ENCODE data around the gene DIAPH2. TPM values are rescaled to one million over a fixed set of nuclear protein-coding genes. Genes with fewer than 3 reads are reported as not detected.

Gene DIAPH2
- total RNA-seq, 1 donor from 2014 or later: 20.5 TPM

- ATAC-seq (ENCODE audit: low read depth): no peak
- intact Hi-C loops (cut with micrococcal nuclease): no loop called here
- no peak for DNase-seq
- no peak for TF ChIP-seq CTCF (IDR thresholded peaks at IDR 0.05)
- Mint-ChIP-seq H3K4me1 (no peaks in the 10 kb centered on the region), H3K9me3 (no peaks in the 10 kb centered on the region), H3K27ac (no peak overlapping the region), H3K36me3 (ENCODE audit: low read depth) (no peaks in the 10 kb centered on the region), H3K4me3 (no peak overlapping the region), H3K27me3 (no peaks in the 10 kb centered on the region)
- ChIA-PET POLR2A (interaction anchor here (0.6 kb wide), 1 partner anchor 692 kb away, joined by 3 read pairs; no protein-coding TSS in a partner anchor), CTCF (no interaction called here)
These were observed 855.4 kb downstream of the DIAPH2 start for GRCh38 chrX:97539970-97540519.

DNA sequence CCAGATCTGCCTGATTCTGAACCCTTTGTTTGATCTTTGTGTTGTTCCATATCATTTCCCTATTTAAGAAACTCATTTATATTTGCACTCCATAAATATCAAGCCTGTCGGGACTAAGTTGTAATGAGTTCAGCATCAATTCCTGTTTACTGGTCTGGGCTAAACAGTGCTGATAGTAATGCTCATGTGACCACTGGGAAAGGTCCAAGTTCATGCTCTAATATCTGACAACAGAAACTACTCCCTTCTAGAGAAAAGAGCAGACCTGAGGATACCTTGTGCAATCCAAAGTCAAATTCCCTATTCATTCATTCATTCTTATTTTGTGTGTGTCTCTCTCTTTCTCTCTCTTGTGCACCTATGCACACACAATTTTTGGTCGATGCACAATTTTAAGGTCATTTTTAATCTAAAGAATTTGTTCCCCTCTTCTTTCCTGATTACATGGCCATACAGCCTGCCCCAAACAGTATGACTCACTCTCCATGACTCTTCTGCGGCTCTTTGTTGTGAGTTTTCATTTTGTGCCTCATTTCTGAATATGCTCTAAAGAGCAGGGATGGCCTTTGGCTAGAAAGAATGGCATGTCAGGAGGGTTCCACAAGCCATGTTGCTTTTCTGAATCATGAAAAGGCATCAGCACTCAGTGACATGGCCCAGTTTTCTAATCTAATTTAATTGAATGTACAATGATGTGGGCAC is 863.4 kb downstream of the DIAPH2 start:
- ATAC-seq (ENCODE audit: low read depth): no peak
- intact Hi-C loops (cut with micrococcal nuclease): no loop called here
- no peaks in the 10 kb centered on the region for H3K9me3 Mint-ChIP-seq
- no peak for TF ChIP-seq CTCF (IDR thresholded peaks at IDR 0.05)
- H3K27ac Mint-ChIP-seq: no peak overlapping the region
- POLR2A ChIA-PET: no interaction called here
- CTCF ChIA-PET: no interaction called here
- DNase-seq: no peak
- H3K4me3 Mint-ChIP-seq: no peak overlapping the region
- H3K4me1 Mint-ChIP-seq: no peaks in the 10 kb centered on the region
- no peaks in the 10 kb centered on the region for H3K36me3 Mint-ChIP-seq (ENCODE audit: low read depth)
- H3K27me3 Mint-ChIP-seq: no peaks in the 10 kb centered on the region

DNA sequence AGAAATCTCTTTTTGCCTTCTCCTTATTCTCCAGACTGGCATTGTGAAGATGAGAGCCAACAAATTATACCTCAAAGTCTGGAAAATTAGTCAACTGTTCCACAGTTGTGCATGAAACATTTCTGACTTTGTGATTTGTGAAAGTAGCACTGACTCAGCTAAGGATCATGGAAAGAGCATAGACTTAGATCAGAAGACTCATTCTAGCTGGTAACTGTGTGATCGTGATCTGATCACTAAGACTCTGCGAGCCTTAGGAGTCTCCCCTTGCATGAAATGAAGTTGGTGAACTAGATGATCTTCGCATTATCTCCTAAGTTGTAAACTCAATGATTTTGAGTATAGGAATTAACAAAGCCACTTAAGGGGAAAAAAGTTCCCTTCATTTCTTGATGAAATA is 867.2 kb downstream of the DIAPH2 start:
- POLR2A ChIA-PET: no interaction called here
- ATAC-seq (ENCODE audit: low read depth) (no peak), DNase-seq (no peak)
- intact Hi-C loops (cut with micrococcal nuclease): no loop called here
- no peak for TF ChIP-seq CTCF (IDR thresholded peaks at IDR 0.05)
- Mint-ChIP-seq H3K27me3 (no peaks in the 10 kb centered on the region), H3K4me3 (no peak overlapping the region), H3K9me3 (no peaks in the 10 kb centered on the region), H3K36me3 (ENCODE audit: low read depth) (no peaks in the 10 kb centered on the region), H3K27ac (no peak overlapping the region), H3K4me1 (no peaks in the 10 kb centered on the region)
- CTCF ChIA-PET: no interaction called here

- intact Hi-C loops (cut with micrococcal nuclease): no loop called here
- ATAC-seq (ENCODE audit: low read depth): no peak
These were observed 869.2 kb downstream of the DIAPH2 start for GRCh38 chrX:97553833-97554232.

GRCh38 chrX:97556359-97556758 is 871.7 kb downstream of the DIAPH2 start:
- intact Hi-C loops (cut with micrococcal nuclease): no loop called here

More at GRCh38 chrX:97553833-97554232, 869.2 kb downstream of the DIAPH2 start:
- DNase-seq: no peak
- POLR2A ChIA-PET: no interaction called here
- no peak overlapping the region for H3K4me3 Mint-ChIP-seq
- H3K27ac Mint-ChIP-seq: no peak overlapping the region
- H3K27me3 Mint-ChIP-seq: no peaks in the 10 kb centered on the region
- H3K9me3 Mint-ChIP-seq: no peaks in the 10 kb centered on the region
- no peaks in the 10 kb centered on the region for H3K36me3 Mint-ChIP-seq (ENCODE audit: low read depth)
- no peak for TF ChIP-seq CTCF (IDR thresholded peaks at IDR 0.05)
- no peaks in the 10 kb centered on the region for H3K4me1 Mint-ChIP-seq
- CTCF ChIA-PET: no interaction called here

More at GRCh38 chrX:97556359-97556758, 871.7 kb downstream of the DIAPH2 start:
- TF ChIP-seq CTCF (IDR thresholded peaks at IDR 0.05): no peak
- no peaks in the 10 kb centered on the region for H3K9me3 Mint-ChIP-seq
- no peaks in the 10 kb centered on the region for H3K27me3 Mint-ChIP-seq
- DNase-seq (no peak), ATAC-seq (ENCODE audit: low read depth) (no peak)
- ChIA-PET CTCF (no interaction called here), POLR2A (no interaction called here)
- no peak overlapping the region for H3K27ac Mint-ChIP-seq
- no peaks in the 10 kb centered on the region for H3K36me3 Mint-ChIP-seq (ENCODE audit: low read depth)
- no peak overlapping the region for H3K4me3 Mint-ChIP-seq
- H3K4me1 Mint-ChIP-seq: no peaks in the 10 kb centered on the region

Measured in activated B cell treated with CpG ODN at 0.5 μM for 24 hours (primary cell).